GM12891 (cell line): Measurements from ENCODE around the gene GABBR2.

Source experiments
- POLR2A ChIP-seq: IDR thresholded peaks from 2 replicates; pipeline ENCODE4 v1.6.1; 2011; ENCODE audit warnings: low read depth, low read length, control low read depth
- POLR2AphosphoS5 ChIP-seq: IDR thresholded peaks from 2 replicates; pipeline ENCODE4 v1.6.1; 2011; ENCODE audit warnings: low read depth, low read length, control low read depth
- SPI1 ChIP-seq: IDR thresholded peaks from 2 replicates; pipeline ENCODE4 v1.6.1; 2011; ENCODE audit warnings: low read depth, low read length, control low read depth
- TAF1 ChIP-seq: IDR thresholded peaks from 2 replicates; pipeline ENCODE4 v1.6.1; 2011; ENCODE audit warnings: low read depth, low read length, control low read depth

DNA sequence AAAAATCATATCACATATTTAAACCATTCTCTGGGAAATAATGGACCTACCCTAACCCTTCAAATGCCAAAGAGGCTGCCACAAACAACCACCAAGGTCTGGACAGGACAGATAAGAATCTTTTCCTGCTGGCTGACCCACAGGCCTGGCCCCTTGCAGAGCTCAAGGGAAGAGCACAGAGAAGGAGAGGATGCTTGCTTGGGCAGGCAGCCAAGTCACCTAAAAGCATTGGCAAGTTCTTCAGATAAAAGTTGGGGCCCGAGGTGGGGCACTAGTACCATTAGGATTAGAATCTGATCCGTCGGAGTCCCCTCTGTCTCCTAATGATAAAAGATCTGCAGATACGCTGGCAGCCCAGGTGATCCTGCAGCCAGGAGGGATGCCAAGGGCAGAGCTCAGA, 176.6 kb downstream of the GABBR2 start:
- TF ChIP-seq POLR2AphosphoS5 (no peak), POLR2A (no peak), TAF1 (no peak), SPI1 (no peak)
